VCaP (cell line): ENCODE measurements around the gene GPI.

Experiments
- H3K27ac ChIP-seq: fragments of 450-650 bp; 2 replicates; pipeline ENCODE4 v1.5.1; 2017
- CTCF ChIP-seq: fragments of 450-650 bp; conservative IDR thresholded peaks from 2 replicates; pipeline ENCODE4 v1.5.1; 2017; ENCODE audit warnings: mild to moderate bottlenecking, moderate library complexity

GPI gene

GRCh38 chr19:34363094-34363493, 1.9 kb upstream of the GPI start:
- H3K27ac ChIP-seq, result no peak overlapping the region
- TF ChIP-seq CTCF, result no peak

DNA sequence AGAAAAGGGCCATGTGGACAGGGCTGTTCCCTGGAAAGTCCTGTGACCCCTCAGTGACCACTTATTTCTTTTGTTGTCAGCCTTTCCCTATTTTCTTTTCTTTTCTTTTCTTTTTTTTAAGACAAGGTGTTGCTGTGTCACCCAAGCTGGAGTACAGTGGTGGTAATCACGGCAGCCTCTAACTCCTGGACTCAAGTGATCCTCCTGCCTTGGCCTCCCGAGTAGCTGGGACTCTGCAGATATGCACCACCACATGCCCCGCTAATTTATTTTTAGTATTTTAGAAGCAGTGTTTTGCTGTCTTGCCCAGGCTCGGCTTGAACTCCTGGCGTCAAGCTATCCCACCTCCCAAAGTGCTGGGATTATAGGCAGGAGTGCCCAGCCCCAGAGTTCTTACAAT, 1.1 kb upstream of the GPI start:
- peak overlapping the region; percentile 98; the same call in 1 of the 2 replicates for H3K27ac ChIP-seq
- no peak for TF ChIP-seq CTCF

GRCh38 chr19:34364462-34364829, 550 bp upstream of the GPI start:
- TF ChIP-seq CTCF, result no peak
- H3K27ac ChIP-seq, result peak overlapping the region; percentile 98

- H3K27ac ChIP-seq, result peak overlapping the region; percentile 98
- TF ChIP-seq CTCF, result no peak
Observed at GRCh38 chr19:34365463-34366401, 736 bp downstream of the GPI start.

- no peak for TF ChIP-seq CTCF
- peak overlapping the region; percentile 98; the same call in 1 of the 2 replicates for H3K27ac ChIP-seq
Observed at GRCh38 chr19:34366738-34367623, 2.0 kb downstream of the GPI start.

- H3K27ac ChIP-seq, result peak overlapping the region; percentile 98
Observed at GRCh38 chr19:34367624-34367957, 2.6 kb downstream of the GPI start.

More at GRCh38 chr19:34367624-34367957, 2.6 kb downstream of the GPI start:
- TF ChIP-seq CTCF, result no peak
